HL-60 (cell line): ENCODE data around the gene ZMYND12.

ENCODE experiments used
- DNase-seq, 2 experiments: peaks; one replicate each; pipeline ENCODE4 v3.0.0-alpha.2; 2010 to 2020; ENCODE audit warnings: low read depth in 1 of 2, low spot score in 1 of 2
- H3K27ac ChIP-seq: fragments of 250-450 bp; sonication (Bioruptor Pico); replicated peaks from 2 replicates; pipeline ENCODE4 v1.5.1; 2020; ENCODE audit warnings: mild to moderate bottlenecking, moderate library complexity
- H3K27me3 ChIP-seq: fragments of 250-450 bp; sonication (Bioruptor Pico); 2 replicates; pipeline ENCODE4 v1.5.1; 2021; ENCODE audit warnings: mild to moderate bottlenecking, moderate library complexity; ENCODE audit not compliant: insufficient read depth, poor library complexity, severe bottlenecking
- H3K4me3 ChIP-seq: replicated peaks from 2 replicates; pipeline ENCODE4 v1.5.1; 2011; ENCODE audit warnings: mild to moderate bottlenecking, control low read depth, low read length; ENCODE audit not compliant: insufficient read depth
- GABPA ChIP-seq: IDR thresholded peaks from 2 replicates; pipeline ENCODE4 v1.6.1; 2012; ENCODE audit warnings: low read depth
- POLR2AphosphoS5 ChIP-seq: IDR thresholded peaks from 2 replicates; pipeline ENCODE4 v1.6.1; 2012; ENCODE audit warnings: low read depth
- SPI1 ChIP-seq: IDR thresholded peaks from 2 replicates; pipeline ENCODE4 v1.6.1; 2012; ENCODE audit warnings: low read depth, mild to moderate bottlenecking, borderline replicate concordance
- TF ChIP-seq, protein P1 (sequence below): IDR thresholded peaks from one replicate; pipeline ENCODE4 v1.5.1; 2011; ENCODE audit warnings: low read length, control low read depth, inconsistent platforms; ENCODE audit not compliant: insufficient read depth
- TF ChIP-seq, protein P2 (sequence below): IDR thresholded peaks from 2 replicates; pipeline ENCODE4 v1.6.1; 2012; ENCODE audit warnings: low read depth; ENCODE audit not compliant: insufficient replicate concordance

ZMYND12 gene

DNA sequence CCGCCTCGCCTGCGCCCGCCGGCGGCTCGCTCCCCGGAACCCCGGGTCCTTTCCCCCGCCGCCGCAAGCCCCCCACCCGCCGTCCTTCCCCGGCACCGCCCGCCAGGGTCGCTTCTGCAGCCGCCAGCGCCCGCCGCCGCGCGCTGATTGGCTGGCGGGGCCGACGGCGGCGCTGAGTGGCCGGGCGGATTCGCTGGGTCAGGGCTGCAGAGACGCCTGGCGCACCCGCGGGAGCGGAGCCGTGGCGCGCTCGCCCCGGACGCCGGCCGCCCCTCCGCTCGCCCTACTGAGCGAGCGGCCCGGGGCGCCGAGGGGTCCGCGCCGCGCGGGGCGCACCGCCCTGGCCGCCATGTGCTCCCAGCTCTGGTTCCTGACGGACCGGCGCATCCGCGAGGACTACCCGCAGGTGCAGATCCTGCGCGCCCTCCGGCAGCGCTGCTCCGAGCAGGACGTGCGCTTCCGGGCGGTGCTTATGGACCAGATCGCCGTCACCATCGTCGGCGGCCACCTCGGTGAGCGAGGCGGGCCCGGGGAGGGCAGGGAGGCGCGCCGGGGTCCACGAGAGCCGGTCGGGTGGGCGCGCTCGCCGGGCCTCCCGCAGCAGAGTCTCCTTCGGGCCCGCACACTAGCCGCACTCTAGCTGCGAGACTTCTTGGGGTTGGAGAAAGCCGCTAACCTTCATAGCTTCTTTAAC, 75.1 kb downstream of the ZMYND12 start, which contains the start of gene RIMKLA:
Gene RIMKLA (plus strand): TSS at position 207 of the 694 bp plus-strand sequence. CDS start 143 bp downstream, at position 350.
- peak; percentile 16 to 23 for DNase-seq
- H3K4me3 ChIP-seq, result peak within 1 kb of the TSS; percentile 48
- peaks cover 24% of the 10 kb centered on the region for H3K27me3 ChIP-seq
- H3K27ac ChIP-seq, result no peak within 1 kb of the TSS
- TF ChIP-seq, protein P1, sequence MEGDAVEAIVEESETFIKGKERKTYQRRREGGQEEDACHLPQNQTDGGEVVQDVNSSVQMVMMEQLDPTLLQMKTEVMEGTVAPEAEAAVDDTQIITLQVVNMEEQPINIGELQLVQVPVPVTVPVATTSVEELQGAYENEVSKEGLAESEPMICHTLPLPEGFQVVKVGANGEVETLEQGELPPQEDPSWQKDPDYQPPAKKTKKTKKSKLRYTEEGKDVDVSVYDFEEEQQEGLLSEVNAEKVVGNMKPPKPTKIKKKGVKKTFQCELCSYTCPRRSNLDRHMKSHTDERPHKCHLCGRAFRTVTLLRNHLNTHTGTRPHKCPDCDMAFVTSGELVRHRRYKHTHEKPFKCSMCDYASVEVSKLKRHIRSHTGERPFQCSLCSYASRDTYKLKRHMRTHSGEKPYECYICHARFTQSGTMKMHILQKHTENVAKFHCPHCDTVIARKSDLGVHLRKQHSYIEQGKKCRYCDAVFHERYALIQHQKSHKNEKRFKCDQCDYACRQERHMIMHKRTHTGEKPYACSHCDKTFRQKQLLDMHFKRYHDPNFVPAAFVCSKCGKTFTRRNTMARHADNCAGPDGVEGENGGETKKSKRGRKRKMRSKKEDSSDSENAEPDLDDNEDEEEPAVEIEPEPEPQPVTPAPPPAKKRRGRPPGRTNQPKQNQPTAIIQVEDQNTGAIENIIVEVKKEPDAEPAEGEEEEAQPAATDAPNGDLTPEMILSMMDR, result no peak
- TF ChIP-seq POLR2AphosphoS5 (no peak), SPI1 (no peak), GABPA (no peak)
- TF ChIP-seq, protein P2, sequence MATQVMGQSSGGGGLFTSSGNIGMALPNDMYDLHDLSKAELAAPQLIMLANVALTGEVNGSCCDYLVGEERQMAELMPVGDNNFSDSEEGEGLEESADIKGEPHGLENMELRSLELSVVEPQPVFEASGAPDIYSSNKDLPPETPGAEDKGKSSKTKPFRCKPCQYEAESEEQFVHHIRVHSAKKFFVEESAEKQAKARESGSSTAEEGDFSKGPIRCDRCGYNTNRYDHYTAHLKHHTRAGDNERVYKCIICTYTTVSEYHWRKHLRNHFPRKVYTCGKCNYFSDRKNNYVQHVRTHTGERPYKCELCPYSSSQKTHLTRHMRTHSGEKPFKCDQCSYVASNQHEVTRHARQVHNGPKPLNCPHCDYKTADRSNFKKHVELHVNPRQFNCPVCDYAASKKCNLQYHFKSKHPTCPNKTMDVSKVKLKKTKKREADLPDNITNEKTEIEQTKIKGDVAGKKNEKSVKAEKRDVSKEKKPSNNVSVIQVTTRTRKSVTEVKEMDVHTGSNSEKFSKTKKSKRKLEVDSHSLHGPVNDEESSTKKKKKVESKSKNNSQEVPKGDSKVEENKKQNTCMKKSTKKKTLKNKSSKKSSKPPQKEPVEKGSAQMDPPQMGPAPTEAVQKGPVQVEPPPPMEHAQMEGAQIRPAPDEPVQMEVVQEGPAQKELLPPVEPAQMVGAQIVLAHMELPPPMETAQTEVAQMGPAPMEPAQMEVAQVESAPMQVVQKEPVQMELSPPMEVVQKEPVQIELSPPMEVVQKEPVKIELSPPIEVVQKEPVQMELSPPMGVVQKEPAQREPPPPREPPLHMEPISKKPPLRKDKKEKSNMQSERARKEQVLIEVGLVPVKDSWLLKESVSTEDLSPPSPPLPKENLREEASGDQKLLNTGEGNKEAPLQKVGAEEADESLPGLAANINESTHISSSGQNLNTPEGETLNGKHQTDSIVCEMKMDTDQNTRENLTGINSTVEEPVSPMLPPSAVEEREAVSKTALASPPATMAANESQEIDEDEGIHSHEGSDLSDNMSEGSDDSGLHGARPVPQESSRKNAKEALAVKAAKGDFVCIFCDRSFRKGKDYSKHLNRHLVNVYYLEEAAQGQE, result no peak
